OCI-LY1 (cell line): Measurements from ENCODE around the gene DENND1A.

Experiments used
- CTCF ChIP-seq: fragments of 200-600 bp; sonication (generic), shearing (Covaris generic); IDR thresholded peaks from 2 replicates; pipeline ENCODE4 v1.5.1; 2017; ENCODE audit warnings: mild to moderate bottlenecking, antibody characterized with exemption, low read length, moderate library complexity, mixed read lengths
- EZH2 ChIP-seq: fragments of 200-600 bp; sonication (generic), shearing (Covaris generic); IDR thresholded peaks from 2 replicates; pipeline ENCODE4 v1.8.0; 2017; ENCODE audit warnings: borderline replicate concordance, mixed run types, mild to moderate bottlenecking, antibody characterized with exemption, low read length, moderate library complexity, mixed read lengths

GRCh38 chr9:123645126-123645525, 284.8 kb downstream of the DENND1A start:
- no peak for TF ChIP-seq CTCF
- TF ChIP-seq EZH2 = no peak
